OCI-LY7 (cell line): ENCODE data around the gene CLEC16A. TPM values are rescaled to one million over a fixed set of nuclear protein-coding genes. Genes with fewer than 3 reads are reported as not detected.
A peak's percentile ranks its signal among the peaks of the same experiment; 100 is the strongest.

Experiments used
- Bru-seq: library from RNA; stranded (reverse); fragments of 400-500 nt; gene quantifications from one replicate; lab custom pipeline; 2021; lab: Mats Ljungman, UMichigan
- BruChase-seq, 2 experiments: library from RNA; stranded (reverse); fragments of 400-500 nt; gene quantifications; one replicate each; lab custom pipeline; 2021; lab: Mats Ljungman, UMichigan
- BruUV-seq: library from RNA; stranded (reverse); fragments of 400-500 nt; replicated peaks from 2 replicates; lab custom pipeline; 2021; lab: Mats Ljungman, UMichigan
- CTCF ChIA-PET: fragments of 300-600 bp; sonication (Branson Sonifier 250); formaldehyde crosslinking; loops from one replicate; lab custom pipeline; 2022; ENCODE audit warnings: antibody characterized with exemption; ENCODE audit not compliant: unreplicated experiment; lab: Charles Lee
- POLR2A ChIA-PET: fragments of 300-600 bp; sonication (Branson Sonifier 250); formaldehyde crosslinking; loops from one replicate; lab custom pipeline; 2022; ENCODE audit warnings: antibody characterized with exemption; lab: Charles Lee
- DNase-seq: peaks from one replicate; pipeline ENCODE4 v3.0.0-alpha.2; 2015; ENCODE audit warnings: low spot score
- H2AFZ ChIP-seq: fragments of 200-600 bp; sonication (generic), shearing (Covaris generic); 2 replicates; pipeline ENCODE4 v1.6.1; 2014; ENCODE audit warnings: mild to moderate bottlenecking, antibody characterized with exemption, low read length, moderate library complexity
- H3K27ac ChIP-seq: fragments of 200-600 bp; sonication (generic); 2 replicates; pipeline ENCODE4 v1.5.1; 2014; ENCODE audit warnings: mixed run types, low read depth, mild to moderate bottlenecking, moderate library complexity, low read length, inconsistent platforms; ENCODE audit not compliant: poor library complexity, severe bottlenecking
- H3K36me3 ChIP-seq: fragments of 200-600 bp; sonication (generic); 2 replicates; pipeline ENCODE4 v1.6.1; 2014; ENCODE audit warnings: mild to moderate bottlenecking, antibody characterized with exemption, low read length, moderate library complexity, mixed read lengths; ENCODE audit not compliant: insufficient read depth
- H3K4me1 ChIP-seq: fragments of 200-600 bp; sonication (generic); 2 replicates; pipeline ENCODE4 v1.5.1; 2014; ENCODE audit warnings: mild to moderate bottlenecking, low read length; ENCODE audit not compliant: insufficient read depth, poor library complexity, severe bottlenecking
- H3K4me2 ChIP-seq: fragments of 200-600 bp; sonication (generic); 2 replicates; pipeline ENCODE4 v1.6.1; 2014; ENCODE audit warnings: mild to moderate bottlenecking, low read length
- H3K4me3 ChIP-seq: fragments of 200-600 bp; sonication (generic); 2 replicates; pipeline ENCODE4 v1.5.1; 2014; ENCODE audit warnings: mild to moderate bottlenecking, low read depth, low read length; ENCODE audit not compliant: poor library complexity, severe bottlenecking
- H3K79me2 ChIP-seq: fragments of 200-600 bp; sonication (generic); 2 replicates; pipeline ENCODE4 v1.6.1; 2016; ENCODE audit warnings: low read depth, mild to moderate bottlenecking, low read length, moderate library complexity, mixed read lengths; ENCODE audit not compliant: insufficient read depth
- H3K9me2 ChIP-seq: fragments of 200-600 bp; sonication (generic); 2 replicates; pipeline ENCODE4 v1.6.1; 2016; ENCODE audit warnings: mild to moderate bottlenecking, low read length, mixed read lengths; ENCODE audit not compliant: insufficient read depth
- H3K9me3 ChIP-seq: fragments of 200-600 bp; sonication (generic); 2 replicates; pipeline ENCODE4 v1.6.1; 2014; ENCODE audit warnings: mild to moderate bottlenecking, mixed run types, low read length, mixed read lengths
- H4K20me1 ChIP-seq: fragments of 200-600 bp; sonication (generic); 2 replicates; pipeline ENCODE4 v1.6.1; 2014; ENCODE audit warnings: mild to moderate bottlenecking, antibody characterized with exemption, low read length, moderate library complexity, mixed read lengths; ENCODE audit not compliant: insufficient read depth
- EZH2phosphoT487 ChIP-seq: fragments of 200-600 bp; sonication (generic); IDR thresholded peaks from 2 replicates; pipeline ENCODE4 v1.6.1; 2018; ENCODE audit warnings: low read depth, borderline replicate concordance, mild to moderate bottlenecking, mixed run types, antibody characterized with exemption, low read length, moderate library complexity, mixed read lengths
- intact Hi-C: fragments of 100-400 bp; cut with micrococcal nuclease; formaldehyde crosslinking; loops from one replicate; pipeline ENCODE4 v1.10.0; 2022; ENCODE audit not compliant: unreplicated experiment
- long read RNA-seq: library from polyadenylated mRNA; stranded (forward); transcript quantifications from one replicate; pipeline ENCODE4 v2.0.0, GENCODE V29; 2022
- total RNA-seq, 2 experiments: library from RNA; depleted of rRNA in 1 of 2; stranded (reverse); fragments of >200 nt in 1 of 2; shearing (Covaris generic) in 1 of 2; gene quantifications; 2 replicates each; pipeline ENCODE4 v1.2.3, GENCODE V29; 2014 to 2022
- TF ChIP-seq, protein P1 (sequence below): fragments of 200-600 bp; sonication (generic); conservative IDR thresholded peaks from 2 replicates; pipeline ENCODE4 v1.5.1; 2014; ENCODE audit warnings: mild to moderate bottlenecking, antibody characterized with exemption, low read length, moderate library complexity, mixed read lengths

CLEC16A gene
- total RNA-seq (2014; rRNA removed; shearing (Covaris generic)) (26.2 and 31.1 TPM in 2 replicates), total RNA-seq (2022) (50.9 and 52.0 TPM in 2 replicates), Bru-seq, nascent RNA (percentile 73 among the genes with signal in this experiment), BruChase-seq, experiment 1, labeled RNA remaining after a 6-hour chase (percentile 82 among the genes with signal in this experiment), BruChase-seq, experiment 2, labeled RNA remaining after a 2-hour chase (percentile 77 among the genes with signal in this experiment)
- long read RNA-seq, full-length matches to known transcripts = 2 of 46 reads
- long read RNA-seq, partial matches to known transcripts = 22 of 46 reads
- long read RNA-seq, other reads (novel, unspliced or antisense) = 22 of 46 reads

DNA sequence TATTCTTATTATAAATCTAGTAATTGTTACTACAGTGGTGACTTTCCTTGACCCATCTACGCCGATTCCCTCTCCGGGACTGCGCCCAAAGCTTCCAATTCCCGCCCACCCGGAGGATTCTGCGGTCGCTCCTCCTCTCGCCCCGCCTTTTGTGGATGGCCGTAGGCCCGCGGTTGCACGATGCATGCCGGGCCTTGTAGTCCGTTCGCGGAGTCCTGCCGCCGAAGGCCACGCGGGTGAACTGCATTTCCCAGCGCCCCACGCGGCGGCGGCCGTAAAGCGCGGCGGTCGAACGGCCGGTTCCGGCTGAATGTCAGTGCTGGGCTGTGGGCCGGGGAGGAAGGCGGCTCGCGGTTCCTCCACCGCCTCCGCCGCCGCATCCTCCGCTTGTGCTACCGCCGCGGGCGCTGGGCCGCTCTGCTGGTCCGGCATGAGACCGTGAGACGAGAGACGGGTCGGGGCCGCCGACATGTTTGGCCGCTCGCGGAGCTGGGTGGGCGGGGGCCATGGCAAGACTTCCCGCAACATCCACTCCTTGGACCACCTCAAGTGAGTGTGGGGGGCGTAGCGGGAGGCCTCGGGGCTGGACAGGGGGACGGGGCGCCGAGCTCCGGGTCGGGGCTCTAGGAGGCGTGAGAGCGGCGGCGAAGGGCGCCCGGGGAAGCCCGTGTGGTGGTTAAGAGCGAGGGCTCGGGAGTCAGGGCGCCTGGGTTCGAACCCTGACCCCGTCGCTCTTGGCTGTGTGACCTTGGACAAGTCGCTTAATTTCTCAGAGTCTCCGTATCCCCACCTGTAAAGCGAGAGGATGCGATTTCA is at the start of gene CLEC16A:
Gene CLEC16A (plus strand): TSS at position 316 of the 816 bp plus-strand sequence. CDS start 154 bp downstream, at position 470.
- CTCF ChIA-PET = interaction anchor here (0.6 kb wide), 1 partner anchor 20 kb away, joined by 3 read pairs; no protein-coding TSS in a partner anchor
- peaks cover 43% of the 10 kb centered on the region for H3K79me2 ChIP-seq
- no peaks in the 10 kb centered on the region for H3K36me3 ChIP-seq
- no peaks in the 10 kb centered on the region for H3K9me3 ChIP-seq
- peak within 1 kb of the TSS; percentile 88 for H3K4me2 ChIP-seq
- TF ChIP-seq, protein P1, sequence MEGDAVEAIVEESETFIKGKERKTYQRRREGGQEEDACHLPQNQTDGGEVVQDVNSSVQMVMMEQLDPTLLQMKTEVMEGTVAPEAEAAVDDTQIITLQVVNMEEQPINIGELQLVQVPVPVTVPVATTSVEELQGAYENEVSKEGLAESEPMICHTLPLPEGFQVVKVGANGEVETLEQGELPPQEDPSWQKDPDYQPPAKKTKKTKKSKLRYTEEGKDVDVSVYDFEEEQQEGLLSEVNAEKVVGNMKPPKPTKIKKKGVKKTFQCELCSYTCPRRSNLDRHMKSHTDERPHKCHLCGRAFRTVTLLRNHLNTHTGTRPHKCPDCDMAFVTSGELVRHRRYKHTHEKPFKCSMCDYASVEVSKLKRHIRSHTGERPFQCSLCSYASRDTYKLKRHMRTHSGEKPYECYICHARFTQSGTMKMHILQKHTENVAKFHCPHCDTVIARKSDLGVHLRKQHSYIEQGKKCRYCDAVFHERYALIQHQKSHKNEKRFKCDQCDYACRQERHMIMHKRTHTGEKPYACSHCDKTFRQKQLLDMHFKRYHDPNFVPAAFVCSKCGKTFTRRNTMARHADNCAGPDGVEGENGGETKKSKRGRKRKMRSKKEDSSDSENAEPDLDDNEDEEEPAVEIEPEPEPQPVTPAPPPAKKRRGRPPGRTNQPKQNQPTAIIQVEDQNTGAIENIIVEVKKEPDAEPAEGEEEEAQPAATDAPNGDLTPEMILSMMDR = no peak
- intact Hi-C loops = loop anchor here (5.0 to 10.0 kb wide), 3 partner anchors 67 to 1850 kb away; partner anchors contain the start of genes ATF7IP2, CIITA and HAPSTR1
- peaks cover 73% of the 10 kb centered on the region for H3K4me1 ChIP-seq
- no peaks in the 10 kb centered on the region for H3K9me2 ChIP-seq
- DNase-seq = peak; percentile 97
- 0 out of 2 replicates have a peak, but pooled peaks cover 14% of the 10 kb centered on the region for H4K20me1 ChIP-seq
- peak within 1 kb of the TSS; percentile 59; the same call in 1 of the 2 replicates for H2AFZ ChIP-seq
- BruUV-seq = no TSS peak
- POLR2A ChIA-PET = interaction anchor here (0.7 kb wide), 1 partner anchor 11 kb away, joined by 3 read pairs; no protein-coding TSS in a partner anchor
- peak within 1 kb of the TSS; percentile 51 for H3K27ac ChIP-seq
- peak within 1 kb of the TSS; percentile 85 for H3K4me3 ChIP-seq

DNA sequence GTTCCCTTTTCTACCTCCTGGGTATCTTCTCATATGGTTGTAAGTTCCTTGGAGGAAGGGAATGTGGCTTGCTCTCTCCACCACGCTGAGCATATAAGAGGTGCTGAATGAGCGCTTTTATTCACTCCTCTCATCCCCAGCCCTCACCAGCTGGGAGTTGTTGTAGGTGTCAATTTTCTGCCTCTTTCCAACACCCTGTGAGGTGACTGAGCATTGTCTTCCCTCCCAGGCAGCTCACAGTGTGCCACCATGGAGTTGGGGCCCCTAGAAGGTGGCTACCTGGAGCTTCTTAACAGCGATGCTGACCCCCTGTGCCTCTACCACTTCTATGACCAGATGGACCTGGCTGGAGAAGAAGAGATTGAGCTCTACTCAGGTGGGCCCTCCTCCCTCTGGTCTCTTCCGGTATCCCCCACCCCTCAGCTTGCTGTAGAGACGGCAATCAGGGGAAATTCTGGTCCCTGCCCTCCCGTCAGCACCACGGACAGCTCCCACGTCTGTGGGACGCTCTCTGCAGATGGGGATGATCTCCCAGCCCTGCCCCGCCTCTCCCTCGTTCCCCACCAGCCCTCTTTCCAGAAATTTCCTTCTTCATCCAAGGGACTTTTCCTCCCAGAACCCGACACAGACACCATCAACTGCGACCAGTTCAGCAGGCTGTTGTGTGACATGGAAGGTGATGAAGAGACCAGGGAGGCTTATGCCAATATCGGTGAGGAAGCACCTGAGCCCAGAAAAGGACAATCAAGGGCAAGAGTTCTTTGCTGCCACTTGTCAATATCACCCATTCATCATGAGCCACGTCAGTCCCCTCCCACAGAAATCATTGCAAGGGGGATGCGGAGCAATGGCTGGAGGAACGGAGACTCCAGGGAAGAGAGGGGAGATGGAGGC is 49.1 kb upstream of the CLEC16A start:
- H3K79me2 ChIP-seq = peaks cover 47% of the 10 kb centered on the region
- peak; percentile 52 for DNase-seq
- CTCF ChIA-PET = interaction anchor here (0.8 kb wide), 1 partner anchor 12 kb away, joined by 3 read pairs; no protein-coding TSS in a partner anchor
- H4K20me1 ChIP-seq = peaks cover 26% of the 10 kb centered on the region
- TF ChIP-seq, protein P1 = no peak
- no peak for TF ChIP-seq EZH2phosphoT487
- H3K4me3 ChIP-seq = no peak overlapping the region
- H3K4me1 ChIP-seq = peaks cover 71% of the 10 kb centered on the region
- intact Hi-C loops = loop anchor here (10.0 kb wide), 1 partner anchor 1800 kb away; the partner anchor contains the start of gene HAPSTR1
- no peaks in the 10 kb centered on the region for H3K9me2 ChIP-seq
- H3K9me3 ChIP-seq = peaks cover 9% of the 10 kb centered on the region; the same call in 1 of the 2 replicates
- BruUV-seq = no TSS peak
- POLR2A ChIA-PET = interaction anchor here (0.7 to 1.3 kb wide), 2 partner anchors 15 to 18 kb away, joined by 3 read pairs; no protein-coding TSS in a partner anchor
- peak overlapping the region; percentile 52 for H3K4me2 ChIP-seq
- H3K27ac ChIP-seq = peak overlapping the region; percentile 50
- H2AFZ ChIP-seq = no peak overlapping the region
- peaks cover 87% of the 10 kb centered on the region for H3K36me3 ChIP-seq
